KMS-11 (cell line): Measurements from ENCODE around the gene AVPR2.

Experiments
- H2AFZ ChIP-seq: fragments of 200-600 bp; sonication (generic); 2 replicates; pipeline ENCODE4 v1.6.1; 2016; ENCODE audit warnings: antibody characterized with exemption, mixed run types, low read depth
- H3K27ac ChIP-seq: fragments of 200-600 bp; sonication (generic); 2 replicates; pipeline ENCODE4 v1.6.1; 2016; ENCODE audit warnings: mild to moderate bottlenecking, mixed run types
- H3K27me3 ChIP-seq: fragments of 200-600 bp; sonication (generic); 2 replicates; pipeline ENCODE4 v1.6.1; 2017; ENCODE audit warnings: mild to moderate bottlenecking, low read depth, mixed run types, moderate library complexity; ENCODE audit not compliant: insufficient read depth
- H3K36me3 ChIP-seq: fragments of 200-600 bp; sonication (generic); 2 replicates; pipeline ENCODE4 v1.6.1; 2017; ENCODE audit warnings: mild to moderate bottlenecking, mixed run types; ENCODE audit not compliant: insufficient read depth
- H3K4me1 ChIP-seq: fragments of 200-600 bp; sonication (generic); 2 replicates; pipeline ENCODE4 v1.6.1; 2016; ENCODE audit warnings: mild to moderate bottlenecking, low read depth, mixed run types; ENCODE audit not compliant: poor library complexity, severe bottlenecking
- H3K4me2 ChIP-seq: fragments of 200-600 bp; sonication (generic); 2 replicates; pipeline ENCODE4 v1.7.0; 2016; ENCODE audit warnings: mild to moderate bottlenecking, mixed run types
- H3K4me3 ChIP-seq: fragments of 200-600 bp; sonication (generic); IDR thresholded peaks from 2 replicates; pipeline ENCODE4 v1.6.1; 2017; ENCODE audit warnings: low read depth, low read length, mixed read lengths; ENCODE audit not compliant: insufficient read depth
- H3K79me2 ChIP-seq: fragments of 200-600 bp; sonication (generic); 2 replicates; pipeline ENCODE4 v1.6.1; 2016; ENCODE audit warnings: low read depth, mixed run types; ENCODE audit not compliant: insufficient read depth
- H3K9ac ChIP-seq: fragments of 200-600 bp; sonication (generic); 2 replicates; pipeline ENCODE4 v1.6.1; 2016; ENCODE audit warnings: mild to moderate bottlenecking, mixed run types
- H4K20me1 ChIP-seq: fragments of 200-600 bp; sonication (generic); 2 replicates; pipeline ENCODE4 v1.6.1; 2016; ENCODE audit warnings: mild to moderate bottlenecking, mixed run types; ENCODE audit not compliant: insufficient read depth
- TF ChIP-seq, protein P1 (sequence below): fragments of 200-600 bp; sonication (generic); conservative IDR thresholded peaks from 2 replicates; pipeline ENCODE4 v1.6.1; 2017; ENCODE audit warnings: low read depth, mild to moderate bottlenecking, antibody characterized with exemption, low read length, moderate library complexity, mixed read lengths

AVPR2 gene

DNA sequence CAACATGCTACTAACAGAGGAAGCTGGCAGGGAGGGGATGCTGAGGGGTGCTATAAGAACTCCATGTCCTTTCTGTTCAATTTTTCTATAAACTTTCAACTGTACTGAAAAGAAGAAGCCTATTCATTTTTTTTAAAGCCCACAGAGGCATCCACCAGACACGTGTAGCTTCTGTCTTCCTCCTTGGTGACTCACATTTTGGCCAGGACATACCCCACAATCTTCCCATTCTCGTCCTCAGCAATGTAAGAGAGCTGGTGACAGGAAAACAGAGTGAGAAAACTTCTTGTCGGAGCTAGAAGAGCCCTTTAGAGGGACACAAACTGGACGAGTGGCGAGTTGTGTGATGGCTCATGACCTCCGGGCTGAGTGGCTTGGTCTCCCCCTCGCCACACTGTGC, 29.3 kb downstream of the AVPR2 start:
- Histone ChIP-seq H4K20me1 (no peaks in the 10 kb centered on the region), H3K27ac (no peak overlapping the region), H3K9ac (peak overlapping the region; percentile 50; the same call in 1 of the 2 replicates), H3K4me2 (peak overlapping the region; percentile 73), H3K27me3 (no peaks in the 10 kb centered on the region), H3K36me3 (no peaks in the 10 kb centered on the region), H3K4me1 (peaks cover 9% of the 10 kb centered on the region), H2AFZ (no peak overlapping the region), H3K4me3 (no peak overlapping the region), H3K79me2 (peaks cover 21% of the 10 kb centered on the region; the same call in 1 of the 2 replicates)
- TF ChIP-seq, protein P1, sequence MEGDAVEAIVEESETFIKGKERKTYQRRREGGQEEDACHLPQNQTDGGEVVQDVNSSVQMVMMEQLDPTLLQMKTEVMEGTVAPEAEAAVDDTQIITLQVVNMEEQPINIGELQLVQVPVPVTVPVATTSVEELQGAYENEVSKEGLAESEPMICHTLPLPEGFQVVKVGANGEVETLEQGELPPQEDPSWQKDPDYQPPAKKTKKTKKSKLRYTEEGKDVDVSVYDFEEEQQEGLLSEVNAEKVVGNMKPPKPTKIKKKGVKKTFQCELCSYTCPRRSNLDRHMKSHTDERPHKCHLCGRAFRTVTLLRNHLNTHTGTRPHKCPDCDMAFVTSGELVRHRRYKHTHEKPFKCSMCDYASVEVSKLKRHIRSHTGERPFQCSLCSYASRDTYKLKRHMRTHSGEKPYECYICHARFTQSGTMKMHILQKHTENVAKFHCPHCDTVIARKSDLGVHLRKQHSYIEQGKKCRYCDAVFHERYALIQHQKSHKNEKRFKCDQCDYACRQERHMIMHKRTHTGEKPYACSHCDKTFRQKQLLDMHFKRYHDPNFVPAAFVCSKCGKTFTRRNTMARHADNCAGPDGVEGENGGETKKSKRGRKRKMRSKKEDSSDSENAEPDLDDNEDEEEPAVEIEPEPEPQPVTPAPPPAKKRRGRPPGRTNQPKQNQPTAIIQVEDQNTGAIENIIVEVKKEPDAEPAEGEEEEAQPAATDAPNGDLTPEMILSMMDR: no peak

- Histone ChIP-seq H3K79me2 (peaks cover 21% of the 10 kb centered on the region; the same call in 1 of the 2 replicates), H3K27me3 (no peaks in the 10 kb centered on the region), H3K4me3 (no peak overlapping the region), H2AFZ (peak overlapping the region; percentile 22; the same call in 1 of the 2 replicates), H3K27ac (no peak overlapping the region), H3K4me1 (peaks cover 4% of the 10 kb centered on the region), H3K4me2 (peak overlapping the region; percentile 73), H3K36me3 (no peaks in the 10 kb centered on the region), H3K9ac (peak overlapping the region; percentile 50; the same call in 1 of the 2 replicates), H4K20me1 (no peaks in the 10 kb centered on the region)
- TF ChIP-seq, protein P1: no peak
These were observed 29.8 kb downstream of the AVPR2 start for GRCh38 chrX:153934148-153934761.

GRCh38 chrX:153934762-153935325, 30.4 kb downstream of the AVPR2 start, which contains the start of gene NAA10:
Gene NAA10 (minus strand): TSS chrX:153935037. CDS start chrX:153934904, 133 bp downstream.
- Histone ChIP-seq H3K9ac (peak within 1 kb of the TSS; percentile 59), H3K27me3 (no peaks in the 10 kb centered on the region), H4K20me1 (no peaks in the 10 kb centered on the region), H3K4me2 (peak within 1 kb of the TSS; percentile 73), H3K27ac (peak within 1 kb of the TSS; percentile 68), H3K4me1 (no peaks in the 10 kb centered on the region), H2AFZ (peak within 1 kb of the TSS; percentile 77), H3K79me2 (peaks cover 21% of the 10 kb centered on the region; the same call in 1 of the 2 replicates), H3K4me3 (no peak within 1 kb of the TSS), H3K36me3 (no peaks in the 10 kb centered on the region)
- TF ChIP-seq, protein P1: no peak

DNA sequence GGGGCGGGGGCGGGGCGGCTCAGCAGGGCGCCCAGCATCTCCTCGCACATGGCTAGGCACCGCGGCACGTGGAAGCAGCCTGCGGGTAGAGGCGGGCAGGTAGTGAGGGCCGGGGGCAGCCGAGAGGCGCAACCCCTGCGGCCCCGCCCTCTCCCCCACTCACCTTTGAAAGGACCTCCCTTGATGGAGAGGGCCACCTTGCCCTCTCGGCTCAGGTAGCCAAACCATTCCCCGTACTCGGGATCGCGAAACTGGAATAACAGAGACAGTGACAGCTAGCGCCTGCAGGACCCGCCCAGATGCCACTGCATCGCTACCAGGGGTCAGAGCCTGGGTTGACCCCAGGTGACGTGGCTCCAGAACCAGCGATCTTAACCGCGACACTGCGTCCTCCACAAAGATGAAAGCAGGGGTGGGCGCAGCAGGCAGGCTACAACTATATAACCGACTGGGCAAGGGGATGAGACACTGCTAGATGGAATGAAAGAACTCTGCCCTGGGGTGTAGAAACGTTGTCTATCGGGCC, 30.9 kb downstream of the AVPR2 start:
- Histone ChIP-seq H3K9ac (peak overlapping the region; percentile 59), H3K27ac (peak overlapping the region; percentile 68), H4K20me1 (no peaks in the 10 kb centered on the region), H3K4me2 (peak overlapping the region; percentile 54), H3K79me2 (peaks cover 21% of the 10 kb centered on the region; the same call in 1 of the 2 replicates), H3K27me3 (no peaks in the 10 kb centered on the region), H3K4me1 (no peaks in the 10 kb centered on the region), H3K36me3 (no peaks in the 10 kb centered on the region), H2AFZ (peak overlapping the region; percentile 77), H3K4me3 (no peak overlapping the region)
- TF ChIP-seq, protein P1: no peak
